HepG2 (cell line): Measurements from ENCODE around the gene ZBTB46. TPM values are rescaled to one million over a fixed set of nuclear protein-coding genes. Genes with fewer than 3 reads are reported as not detected.

Source experiments
- CHD4 ChIP-seq: fragments of 200-600 bp; sonication (generic); IDR thresholded peaks from 2 replicates; pipeline ENCODE4 v1.7.0; 2017; ENCODE audit warnings: mild to moderate bottlenecking, low read length, borderline replicate concordance
- CREB3 ChIP-seq: sonication (generic); formaldehyde crosslinking; IDR thresholded peaks from 2 replicates; pipeline ENCODE4 v1.5.0; 2020; ENCODE audit warnings: missing genetic modification reagents
- CTCF ChIP-seq: sonication (generic); formaldehyde crosslinking; IDR thresholded peaks from 2 replicates; pipeline ENCODE4 v1.5.0; 2020; ENCODE audit warnings: mild to moderate bottlenecking, missing genetic modification reagents, moderate library complexity
- DNMT3B ChIP-seq: conservative IDR thresholded peaks from 2 replicates; pipeline ENCODE4 v1.6.1; 2016; ENCODE audit warnings: missing biosample characterization, control low read depth
- ESRRA ChIP-seq: sonication (generic); formaldehyde crosslinking; IDR thresholded peaks from 2 replicates; pipeline ENCODE4 v1.5.1; 2020; ENCODE audit warnings: mild to moderate bottlenecking, low read depth, missing genetic modification reagents
- FOSL2 ChIP-seq: sonication (generic); formaldehyde crosslinking; IDR thresholded peaks from 2 replicates; pipeline ENCODE4 v1.4.0; 2020; ENCODE audit warnings: missing genetic modification reagents
- FOXA1 ChIP-seq, 2 experiments: fragments of 450-650 bp in 1 of 2; sonication (generic) in 1 of 2; formaldehyde crosslinking in 1 of 2; IDR thresholded peaks; 2 replicates each; pipeline versions ENCODE4 v1.4.0 to v1.6.1; 2016 to 2020; ENCODE audit warnings: missing genetic modification reagents in 1 of 2
- GTF3A ChIP-seq: sonication (generic); formaldehyde crosslinking; conservative IDR thresholded peaks from 2 replicates; pipeline ENCODE4 v1.4.0; 2020; ENCODE audit warnings: mild to moderate bottlenecking, missing genetic modification reagents
- HNRNPH1 ChIP-seq: fragments of 200-400 bp; formaldehyde crosslinking; optimal IDR thresholded peaks from 2 replicates; pipeline ENCODE3; 2017; ENCODE audit warnings: mild to moderate bottlenecking, low read depth, low read length
- HNRNPK ChIP-seq: fragments of 200-400 bp; formaldehyde crosslinking; IDR thresholded peaks from 2 replicates; pipeline ENCODE4 v1.6.1; 2018; ENCODE audit warnings: low read length, low read depth, moderate library complexity, mild to moderate bottlenecking; ENCODE audit not compliant: poor library complexity, severe bottlenecking
- HOXA3 ChIP-seq: sonication (generic); formaldehyde crosslinking; IDR thresholded peaks from 2 replicates; pipeline ENCODE4 v1.5.0; 2020; ENCODE audit warnings: missing genetic modification reagents
- JARID2 ChIP-seq: sonication (generic); formaldehyde crosslinking; IDR thresholded peaks from 2 replicates; pipeline ENCODE4 v1.8.1; 2023; ENCODE audit warnings: missing genetic modification reagents, inconsistent platforms; ENCODE audit not compliant: insufficient replicate concordance
- KAT2B ChIP-seq: fragments of 150-350 bp; IDR thresholded peaks from 2 replicates; pipeline ENCODE4 v1.6.1; 2014; ENCODE audit warnings: low read depth, low read length, borderline replicate concordance
- NAIF1 ChIP-seq: sonication (generic); formaldehyde crosslinking; IDR thresholded peaks from 2 replicates; pipeline ENCODE4 v1.5.0; 2020; ENCODE audit warnings: mild to moderate bottlenecking, missing genetic modification reagents, borderline replicate concordance
- NR2F1 ChIP-seq, 2 experiments: fragments of 450-650 bp in 1 of 2; formaldehyde crosslinking in 1 of 2; IDR thresholded peaks; 2 replicates each; pipeline versions ENCODE4 v1.5.0 to v1.6.1; 2016 to 2020; ENCODE audit warnings: mild to moderate bottlenecking in 1 of 2, missing compliant biosample characterization in 1 of 2, missing genetic modification reagents in 1 of 2, moderate library complexity in 1 of 2
- PHF8 ChIP-seq: sonication (generic); formaldehyde crosslinking; IDR thresholded peaks from 2 replicates; pipeline ENCODE4 v1.5.0; 2020; ENCODE audit warnings: missing genetic modification reagents
- PITX1 ChIP-seq: sonication (generic); formaldehyde crosslinking; IDR thresholded peaks from 2 replicates; pipeline ENCODE4 v1.5.1; 2020; ENCODE audit warnings: mild to moderate bottlenecking, missing genetic modification reagents
- SALL1 ChIP-seq: sonication (generic); formaldehyde crosslinking; IDR thresholded peaks from 2 replicates; pipeline ENCODE4 v1.8.0; 2022; ENCODE audit warnings: mild to moderate bottlenecking, missing genetic modification reagents
- TBX2 ChIP-seq: sonication (generic); formaldehyde crosslinking; IDR thresholded peaks from 2 replicates; pipeline ENCODE4 v1.5.0; 2020; ENCODE audit warnings: missing genetic modification reagents, mild to moderate bottlenecking, borderline replicate concordance
- THAP7 ChIP-seq: sonication (generic); formaldehyde crosslinking; IDR thresholded peaks from 2 replicates; pipeline ENCODE4 v1.8.1; 2023; ENCODE audit warnings: mild to moderate bottlenecking, missing genetic modification reagents
- ZFP90 ChIP-seq: sonication (generic); formaldehyde crosslinking; IDR thresholded peaks from 2 replicates; pipeline ENCODE4 v1.8.0; 2022; ENCODE audit warnings: missing genetic modification reagents, mild to moderate bottlenecking, inconsistent platforms, borderline replicate concordance
- ZNF326 ChIP-seq: sonication (generic); formaldehyde crosslinking; IDR thresholded peaks from 2 replicates; pipeline ENCODE4 v1.4.0; 2020; ENCODE audit warnings: missing genetic modification reagents, borderline replicate concordance
- ZNF580 ChIP-seq: IDR thresholded peaks from 2 replicates; pipeline ENCODE4 v1.6.1; 2016; ENCODE audit warnings: low read depth, borderline replicate concordance
- ZNF616 ChIP-seq: sonication (generic); formaldehyde crosslinking; IDR thresholded peaks from 2 replicates; pipeline ENCODE4 v1.5.0; 2020; ENCODE audit warnings: low read depth, mild to moderate bottlenecking, missing genetic modification reagents
- ZNF652 ChIP-seq: IDR thresholded peaks from 2 replicates; pipeline ENCODE4 v1.6.1; 2016; ENCODE audit warnings: low read depth, borderline replicate concordance
- ZNF782 ChIP-seq: sonication (generic); formaldehyde crosslinking; IDR thresholded peaks from 2 replicates; pipeline ENCODE4 v1.4.0; 2020; ENCODE audit warnings: missing genetic modification reagents, mild to moderate bottlenecking, borderline replicate concordance
- polyA plus RNA-seq, 8 experiments: library from polyadenylated mRNA; depleted of rRNA in 3 of 8; stranded (reverse) in 7 of 8; unstranded in 1 of 8; fragments of >200 nt; fragmentation: Illumina TruSeq in 4 of 8; extraction: Trizol in 4 of 8; gene quantifications; 2 replicates each; pipeline versions ENCODE4 v1.2.1 to v1.2.3, GENCODE V29; 2011 to 2016; ENCODE audit warnings: low read depth in 4 of 8, missing spikeins in 1 of 8, mixed read lengths in 1 of 8; ENCODE audit not compliant: insufficient read depth in 1 of 8
- total RNA-seq, 5 experiments: library from RNA; depleted of rRNA; stranded (reverse); fragments of >200 nt; fragmentation: Illumina TruSeq; extraction: Trizol; gene quantifications; 2 replicates each; pipeline ENCODE4 v1.2.3, GENCODE V29; 2016; ENCODE audit warnings: low read depth in 1 of 5

ZBTB46 gene
- total and polyA plus RNA-seq, 2 of the 13 experiments (the other 11 are each of a cell fraction or from before 2014, with no cell fraction given): 1.6 to 13.5 TPM

- TF ChIP-seq PITX1 (CRISPR knock-in tag) (peak; percentile 41; the same call in 1 of the 2 replicates), HNRNPK (no peak), CTCF (no peak), FOSL2 (CRISPR knock-in tag) (no peak), KAT2B (no peak), ZNF652 (CRISPR knock-in tag) (no peak), HNRNPH1 (no peak), CREB3 (no peak), SALL1 (peak; percentile 83; the same call in 1 of the 2 replicates), ESRRA (CRISPR knock-in tag) (peak; percentile 97), ZNF580 (CRISPR knock-in tag) (no peak), NAIF1 (no peak), NR2F1 (CRISPR knock-in tag; IDR thresholded peaks at IDR 0.05) (peak; percentile 47 to 72; a peak in 3 of 4 replicates), TBX2 (CRISPR knock-in tag) (no peak), CHD4 (no peak), THAP7 (CRISPR knock-in tag) (no peak), DNMT3B (no peak), FOXA1 (IDR thresholded peaks at IDR 0.05) (no peak), FOXA1 (CRISPR knock-in tag; IDR thresholded peaks at IDR 0.05) (no peak), ZNF782 (CRISPR knock-in tag) (no peak), GTF3A (no peak), ZFP90 (CRISPR knock-in tag) (no peak), ZNF326 (CRISPR knock-in tag) (no peak), ZNF616 (CRISPR knock-in tag) (no peak), PHF8 (CRISPR knock-in tag) (no peak), HOXA3 (CRISPR knock-in tag) (peak; percentile 82), JARID2 (CRISPR knock-in tag) (no peak)
These were observed 96.7 kb downstream of the ZBTB46 start (continued) for GRCh38 chr20:63734111-63734945.
